H9 (cell line): Measurements from ENCODE around the gene TMEM59. TPM values are rescaled to one million over a fixed set of nuclear protein-coding genes. Genes with fewer than 3 reads are reported as not detected.

ENCODE experiments used
- DNase-seq: peaks from one replicate; pipeline ENCODE4 v3.0.0-alpha.2; 2017
- H2AFZ ChIP-seq: one replicate; pipeline ENCODE4 v1.6.1; 2013; ENCODE audit warnings: mild to moderate bottlenecking, low read length, control low read depth, moderate library complexity
- H2AK5ac ChIP-seq: 2 replicates; pipeline ENCODE4 v1.6.1; 2013; ENCODE audit warnings: low read length, control low read depth, mixed read lengths; ENCODE audit not compliant: insufficient read length
- H2BK120ac ChIP-seq: one replicate; pipeline ENCODE4 v1.6.1; 2013; ENCODE audit warnings: low read depth, mild to moderate bottlenecking, low read length, control low read depth, inconsistent platforms; ENCODE audit not compliant: poor library complexity, severe bottlenecking
- H2BK12ac ChIP-seq: 2 replicates; pipeline ENCODE4 v1.6.1; 2013; ENCODE audit warnings: low read length, control low read depth, mixed read lengths, low read depth; ENCODE audit not compliant: insufficient read length
- H2BK15ac ChIP-seq: 2 replicates; pipeline ENCODE4 v1.6.1; 2013; ENCODE audit warnings: low read depth, low read length, control low read depth
- H2BK20ac ChIP-seq: one replicate; pipeline ENCODE4 v1.6.1; 2013; ENCODE audit warnings: low read depth, mild to moderate bottlenecking, low read length, control low read depth, inconsistent platforms; ENCODE audit not compliant: poor library complexity, severe bottlenecking
- H2BK5ac ChIP-seq: 2 replicates; pipeline ENCODE4 v1.6.1; 2013; ENCODE audit warnings: low read length, control low read depth, mixed read lengths; ENCODE audit not compliant: insufficient read length
- H3K14ac ChIP-seq: 2 replicates; pipeline ENCODE4 v1.6.1; 2013; ENCODE audit warnings: low read length, control low read depth; ENCODE audit not compliant: insufficient read depth
- H3K18ac ChIP-seq: 2 replicates; pipeline ENCODE4 v1.6.1; 2013; ENCODE audit warnings: low read depth, mild to moderate bottlenecking, mixed read lengths, low read length, control low read depth; ENCODE audit not compliant: insufficient read length
- H3K23ac ChIP-seq: 2 replicates; pipeline ENCODE4 v1.6.1; 2013; ENCODE audit warnings: low read length, control low read depth, mixed read lengths, low read depth; ENCODE audit not compliant: insufficient read length
- H3K23me2 ChIP-seq: 2 replicates; pipeline ENCODE4 v1.6.1; 2013; ENCODE audit warnings: low read depth, mild to moderate bottlenecking, mixed read lengths, low read length, control low read depth; ENCODE audit not compliant: insufficient read length, poor library complexity, severe bottlenecking
- H3K27ac ChIP-seq: 2 replicates; pipeline ENCODE4 v1.5.1; 2013; ENCODE audit warnings: low read length, control low read depth, mixed read lengths, low read depth; ENCODE audit not compliant: insufficient read length
- H3K27me3 ChIP-seq: 2 replicates; pipeline ENCODE4 v1.6.1; 2013; ENCODE audit warnings: low read length, control low read depth, inconsistent platforms; ENCODE audit not compliant: insufficient read depth
- H3K4ac ChIP-seq: 2 replicates; pipeline ENCODE4 v1.6.1; 2013; ENCODE audit warnings: low read depth, mild to moderate bottlenecking, control low read depth, inconsistent platforms, low read length, moderate library complexity
- H3K4me1 ChIP-seq: 2 replicates; pipeline ENCODE4 v1.6.1; 2013; ENCODE audit warnings: low read length, control low read depth, inconsistent platforms; ENCODE audit not compliant: insufficient read depth
- H3K4me2 ChIP-seq: 2 replicates; pipeline ENCODE4 v1.6.1; 2013; ENCODE audit warnings: low read length, control low read depth, mixed read lengths; ENCODE audit not compliant: insufficient read length, insufficient read depth
- H3K56ac ChIP-seq: 2 replicates; pipeline ENCODE4 v1.6.1; 2013; ENCODE audit warnings: low read depth, mild to moderate bottlenecking, mixed read lengths, low read length, control low read depth; ENCODE audit not compliant: insufficient read length
- H3K79me1 ChIP-seq: 2 replicates; pipeline ENCODE4 v1.6.1; 2013; ENCODE audit warnings: low read depth, mild to moderate bottlenecking, moderate library complexity, low read length, control low read depth, inconsistent platforms; ENCODE audit not compliant: insufficient read depth, poor library complexity, severe bottlenecking
- H3K79me2 ChIP-seq: 2 replicates; pipeline ENCODE4 v1.6.1; 2013; ENCODE audit warnings: low read length, control low read depth, inconsistent platforms; ENCODE audit not compliant: insufficient read depth
- H3K9ac ChIP-seq: 2 replicates; pipeline ENCODE4 v1.6.1; 2013; ENCODE audit warnings: low read length, control low read depth, mixed read lengths; ENCODE audit not compliant: insufficient read length; ENCODE audit errors: extremely low read depth
- H3K9me3 ChIP-seq: one replicate; pipeline ENCODE4 v1.6.1; 2013; ENCODE audit warnings: low read depth, low read length, inconsistent platforms; ENCODE audit not compliant: control insufficient read depth
- H3T11ph ChIP-seq: one replicate; pipeline ENCODE4 v1.6.1; 2013; ENCODE audit warnings: mild to moderate bottlenecking, low read length, control low read depth, inconsistent platforms
- H4K20me1 ChIP-seq: one replicate; pipeline ENCODE4 v1.6.1; 2013; ENCODE audit not compliant: control insufficient read depth, insufficient read length, insufficient read depth
- H4K5ac ChIP-seq: 2 replicates; pipeline ENCODE4 v1.6.1; 2013; ENCODE audit warnings: low read depth, mild to moderate bottlenecking, mixed read lengths, low read length, control low read depth; ENCODE audit not compliant: insufficient read length
- H4K8ac ChIP-seq: replicated peaks from 2 replicates; pipeline ENCODE4 v1.6.1; 2013; ENCODE audit warnings: low read length, control low read depth, mixed read lengths, low read depth; ENCODE audit not compliant: insufficient read length
- H4K91ac ChIP-seq: 2 replicates; pipeline ENCODE4 v1.6.1; 2013; ENCODE audit warnings: low read depth, mild to moderate bottlenecking, moderate library complexity, mixed read lengths, low read length, control low read depth; ENCODE audit not compliant: insufficient read length
- H3K27ac Mint-ChIP-seq, 3 experiments: 2 replicates in 2 of 3; 3 replicates in 1 of 3; pipeline ENCODE4 v1.8.0; 2020 to 2021; ENCODE audit warnings: mixed read lengths in 3 of 3, mild to moderate bottlenecking in 1 of 3, moderate library complexity in 1 of 3
- H3K27me3 Mint-ChIP-seq: 2 replicates; pipeline ENCODE4 v1.8.0; 2021; ENCODE audit warnings: low read depth, mild to moderate bottlenecking, moderate library complexity, mixed read lengths
- H3K36me3 Mint-ChIP-seq, 3 experiments: 2 replicates in 2 of 3; 3 replicates in 1 of 3; pipeline ENCODE4 v1.8.0; 2020 to 2021; ENCODE audit warnings: low read depth in 3 of 3, mixed read lengths in 3 of 3; ENCODE audit not compliant: insufficient read depth in 1 of 3
- H3K4me1 Mint-ChIP-seq, 2 experiments: 2 replicates each; pipeline ENCODE4 v1.8.0; 2020; ENCODE audit warnings: mixed read lengths in 2 of 2
- H3K4me3 Mint-ChIP-seq, 2 experiments: 2 replicates in 1 of 2; 3 replicates in 1 of 2; pipeline ENCODE4 v1.8.0; 2020 to 2021; ENCODE audit warnings: mild to moderate bottlenecking in 2 of 2, mixed read lengths in 2 of 2, moderate library complexity in 1 of 2
- H3K9me3 Mint-ChIP-seq, 2 experiments: 2 replicates in 1 of 2; 3 replicates in 1 of 2; pipeline ENCODE4 v1.8.0; 2020; ENCODE audit warnings: mild to moderate bottlenecking in 2 of 2, mixed read lengths in 2 of 2, moderate library complexity in 1 of 2
- CTCF ChIP-seq: fragments of 200-600 bp; sonication (generic); conservative IDR thresholded peaks from 3 replicates; pipeline ENCODE4 v1.8.0; 2021; ENCODE audit warnings: antibody characterized with exemption, mild to moderate bottlenecking
- WGBS: extraction: QIAGEN DNeasy Blood & Tissue Kit; methylation state at CpG from one replicate; pipeline ENCODE4 v1.1.7; 2013; ENCODE audit warnings: missing lambda C conversion rate, low lambda C conversion rate, mixed read lengths; ENCODE audit not compliant: insufficient read length; ENCODE audit errors: extremely low coverage; 5-methylcytosine and 5-hydroxymethylcytosine counted together
- total RNA-seq: library from RNA; stranded (reverse); gene quantifications from 2 replicates; pipeline ENCODE4 v1.2.1, GENCODE V29; 2021

TMEM59 gene
- total RNA-seq, 1 experiment from 2014 or later = 111 TPM

GRCh38 chr1:53981220-53981619, 71.8 kb downstream of the TMEM59 start:
- no peak overlapping the region for H3T11ph ChIP-seq
- H3K27ac Mint-ChIP-seq = no peak overlapping the region

More at GRCh38 chr1:53981220-53981619, 71.8 kb downstream of the TMEM59 start:
- Histone ChIP-seq H3K18ac (no peak overlapping the region), H3K56ac (no peak overlapping the region), H3K4ac (no peak overlapping the region), H2AK5ac (no peak overlapping the region), H3K27ac (no peak overlapping the region), H3K23ac (no peak overlapping the region), H3K9ac (no peak overlapping the region), H4K20me1 (no peaks in the 10 kb centered on the region), H3K23me2 (peaks cover 8% of the 10 kb centered on the region), H3K79me1 (no peaks in the 10 kb centered on the region), H3K79me2 (no peaks in the 10 kb centered on the region), H2BK15ac (no peak overlapping the region), H2BK20ac (no peak overlapping the region), H2AFZ (peak overlapping the region; percentile 36), H4K91ac (no peak overlapping the region), H3K9me3 (no peaks in the 10 kb centered on the region), H2BK12ac (no peak overlapping the region), H3K4me2 (no peak overlapping the region), H3K4me1 (no peaks in the 10 kb centered on the region; the same call in 1 of the 2 replicates), H3K14ac (no peak overlapping the region), H4K8ac (no peak overlapping the region), H3K27me3 (no peaks in the 10 kb centered on the region), H2BK120ac (no peak overlapping the region), H2BK5ac (no peak overlapping the region), H4K5ac (no peak overlapping the region)
- no CpG with 5 or more reads among the region's 6 CpGs for WGBS
- H3K9me3 Mint-ChIP-seq = no peaks in the 10 kb centered on the region; a peak in 1 of 5 replicates
- H3K27me3 Mint-ChIP-seq = peaks cover 9% of the 10 kb centered on the region
- H3K4me1 Mint-ChIP-seq = peaks cover 19 to 27% of the 10 kb centered on the region in 2 experiments
- TF ChIP-seq CTCF = no peak
- no peak for DNase-seq
- no peaks in the 10 kb centered on the region for H3K36me3 Mint-ChIP-seq
- no peak overlapping the region; a peak in 1 of 5 replicates for H3K4me3 Mint-ChIP-seq
